ENCODE data around the gene SEMA6C.

SEMA6C gene

GRCh38 chr1:151175041-151175741 is 28.8 kb upstream of the SEMA6C start:
- H3K27me3 Mint-ChIP-seq: no peaks in the 10 kb centered on the region
- H3K9me3 Mint-ChIP-seq: no peaks in the 10 kb centered on the region
- no peak overlapping the region for H3K4me3 Mint-ChIP-seq
- H3K4me1 Mint-ChIP-seq: no peaks in the 10 kb centered on the region
- H3K27ac Mint-ChIP-seq: peak overlapping the region; percentile 30
- CTCF ChIA-PET: interaction anchor here (0.7 to 1.3 kb wide), 4 partner anchors 8 to 75 kb away, joined by 3 to 4 read pairs (median 4); no protein-coding TSS in a partner anchor
- H3K36me3 Mint-ChIP-seq: peaks cover 43% of the 10 kb centered on the region
- DNase-seq: no peak

DNA sequence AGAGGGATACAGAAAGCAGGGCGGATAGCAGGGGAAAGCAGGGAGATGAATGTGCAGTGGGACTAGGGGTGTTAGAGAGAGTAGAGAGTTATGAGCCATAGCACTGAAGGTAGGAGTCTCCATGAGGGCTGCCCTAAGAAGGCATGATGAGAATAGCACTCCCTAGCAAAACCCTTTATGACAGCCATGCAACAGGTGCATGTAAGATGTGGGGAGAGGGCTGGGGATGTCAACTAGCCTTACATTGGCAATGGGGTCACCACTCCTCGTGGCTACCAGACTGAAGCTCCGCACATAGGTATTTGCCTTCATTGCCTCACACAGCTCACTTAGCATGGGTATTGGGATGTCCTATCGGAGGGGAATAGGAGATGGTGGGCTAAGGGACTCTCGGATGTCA is 24.8 kb upstream of the SEMA6C start:
- no peaks in the 10 kb centered on the region for H3K27me3 Mint-ChIP-seq
- H3K4me1 Mint-ChIP-seq: peaks cover 21% of the 10 kb centered on the region
- H3K36me3 Mint-ChIP-seq: peaks cover 39% of the 10 kb centered on the region
- CTCF ChIA-PET: interaction anchor here (0.5 to 1.1 kb wide), 4 partner anchors 14 to 169 kb away, joined by 3 to 7 read pairs (median 3); no protein-coding TSS in a partner anchor
- no peak overlapping the region for H3K4me3 Mint-ChIP-seq
- H3K27ac Mint-ChIP-seq: no peak overlapping the region
- DNase-seq: no peak
- H3K9me3 Mint-ChIP-seq: no peaks in the 10 kb centered on the region

GRCh38 chr1:151167116-151167515 is 20.7 kb upstream of the SEMA6C start:
- H3K27ac Mint-ChIP-seq: peak overlapping the region; percentile 74
- CTCF ChIA-PET: interaction anchor here (1.0 to 1.8 kb wide), 2 partner anchors 9 to 67 kb away, joined by 3 to 4 read pairs; partner anchors contain the start of gene TMOD4
- peak overlapping the region; percentile 86 for H3K4me3 Mint-ChIP-seq
- peaks cover 4% of the 10 kb centered on the region for H3K27me3 Mint-ChIP-seq
- DNase-seq: no peak
- H3K4me1 Mint-ChIP-seq: peaks cover 50% of the 10 kb centered on the region
- no peaks in the 10 kb centered on the region for H3K9me3 Mint-ChIP-seq
- H3K36me3 Mint-ChIP-seq: peaks cover 45% of the 10 kb centered on the region

GRCh38 chr1:151166505-151166956 is 20.1 kb upstream of the SEMA6C start:
- peak overlapping the region; percentile 86 for H3K4me3 Mint-ChIP-seq
- H3K9me3 Mint-ChIP-seq: no peaks in the 10 kb centered on the region
- CTCF ChIA-PET: interaction anchor here (0.8 to 1.8 kb wide), 4 partner anchors 9 to 66 kb away, joined by 3 to 4 read pairs (median 4); partner anchors contain the start of genes TMOD4 and TNFAIP8L2
- peaks cover 50% of the 10 kb centered on the region for H3K36me3 Mint-ChIP-seq
- H3K4me1 Mint-ChIP-seq: peaks cover 56% of the 10 kb centered on the region
- no peak for DNase-seq
- peak overlapping the region; percentile 93 for H3K27ac Mint-ChIP-seq
- H3K27me3 Mint-ChIP-seq: peaks cover 4% of the 10 kb centered on the region

DNA sequence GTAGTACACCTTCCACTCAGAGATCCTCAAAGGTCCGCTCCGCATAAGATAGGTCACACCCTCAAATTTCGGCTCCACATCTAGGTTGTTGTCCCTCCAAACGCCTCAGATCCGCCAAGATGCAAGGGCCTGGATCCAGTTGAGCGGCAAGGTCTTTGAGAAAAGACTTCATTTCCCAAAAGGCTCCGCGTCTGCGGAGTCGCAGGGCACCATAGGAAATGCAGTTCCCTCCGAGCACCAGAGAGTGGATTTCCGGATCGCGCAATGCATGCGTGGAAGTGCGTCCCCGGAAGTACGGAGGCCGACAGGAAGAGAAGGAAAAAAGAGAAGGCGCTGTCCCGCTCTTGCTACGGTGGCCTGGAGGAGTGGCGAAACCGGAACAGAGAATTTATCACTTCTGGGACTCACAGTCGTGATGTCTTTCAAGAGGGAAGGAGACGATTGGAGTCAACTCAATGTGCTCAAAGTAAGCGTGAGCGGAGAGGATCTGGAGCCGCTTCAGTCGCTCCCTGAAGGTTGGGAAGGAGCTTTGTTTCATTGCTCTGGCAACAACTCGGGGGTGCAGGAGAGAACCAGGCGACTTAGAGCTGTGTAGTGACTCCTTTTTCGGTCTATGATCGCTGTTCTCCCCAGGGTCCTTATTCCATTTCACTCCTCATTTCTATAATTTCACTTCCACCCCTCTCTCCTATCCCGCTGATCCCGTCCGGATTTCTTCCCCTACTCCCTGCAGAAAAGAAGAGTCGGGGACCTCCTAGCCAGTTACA is 19.5 kb upstream of the SEMA6C start, which contains the start of the genes LYSMD1 and SCNM1:
LYSMD1 (minus strand) TSS at position 165 of the 767 bp plus-strand sequence. CDS start 644 bp downstream, outside the sequence.
SCNM1 (plus strand) TSS at position 407 of the 767 bp plus-strand sequence; CDS start at position 416, 9 bp downstream.
- CTCF ChIA-PET: interaction anchor here (0.8 to 1.8 kb wide), 5 partner anchors 9 to 141 kb away, joined by 3 to 4 read pairs (median 4); partner anchors contain the start of genes TMOD4 and TNFAIP8L2
- Mint-ChIP-seq H3K36me3 (peaks cover 53% of the 10 kb centered on the region), H3K4me1 (peaks cover 61% of the 10 kb centered on the region), H3K27me3 (peaks cover 4% of the 10 kb centered on the region), H3K9me3 (no peaks in the 10 kb centered on the region), H3K4me3 (peak within 1 kb of the TSS; percentile 86), H3K27ac (peak within 1 kb of the TSS; percentile 93)
- peak; percentile 98 for DNase-seq

GRCh38 chr1:151165281-151165737 is 18.9 kb upstream of the SEMA6C start:
- peaks cover 59% of the 10 kb centered on the region for H3K36me3 Mint-ChIP-seq
- CTCF ChIA-PET: interaction anchor here (0.9 to 1.0 kb wide), 2 partner anchors 66 to 141 kb away, joined by 3 read pairs; no protein-coding TSS in a partner anchor
- H3K9me3 Mint-ChIP-seq: no peaks in the 10 kb centered on the region
- peak overlapping the region; percentile 86 for H3K4me3 Mint-ChIP-seq
- peaks cover 4% of the 10 kb centered on the region for H3K27me3 Mint-ChIP-seq
- DNase-seq: no peak
- H3K27ac Mint-ChIP-seq: peak overlapping the region; percentile 93
- peaks cover 67% of the 10 kb centered on the region for H3K4me1 Mint-ChIP-seq

GRCh38 chr1:151164732-151165280 is 18.4 kb upstream of the SEMA6C start:
- no peak for DNase-seq
- peaks cover 71% of the 10 kb centered on the region for H3K4me1 Mint-ChIP-seq

GRCh38 chr1:151159373-151159772 is 12.9 kb upstream of the SEMA6C start:
- H3K27me3 Mint-ChIP-seq: no peaks in the 10 kb centered on the region
- H3K4me3 Mint-ChIP-seq: peak overlapping the region; percentile 41
- peaks cover 75% of the 10 kb centered on the region for H3K4me1 Mint-ChIP-seq
- no peaks in the 10 kb centered on the region for H3K9me3 Mint-ChIP-seq
- CTCF ChIA-PET: interaction anchor here (1.9 to 8.9 kb wide), 2 partner anchors 59 to 93 kb away, joined by 7 to 160 read pairs; no protein-coding TSS in a partner anchor
- DNase-seq: no peak
- peaks cover 58% of the 10 kb centered on the region for H3K36me3 Mint-ChIP-seq
- peak overlapping the region; percentile 94 for H3K27ac Mint-ChIP-seq

More at GRCh38 chr1:151164732-151165280, 18.4 kb upstream of the SEMA6C start:
- CTCF ChIA-PET: interaction anchor here (0.9 to 1.0 kb wide), 2 partner anchors 65 to 140 kb away, joined by 3 read pairs; no protein-coding TSS in a partner anchor
- Mint-ChIP-seq H3K27me3 (peaks cover 4% of the 10 kb centered on the region), H3K36me3 (peaks cover 63% of the 10 kb centered on the region), H3K4me3 (peak overlapping the region; percentile 86), H3K9me3 (no peaks in the 10 kb centered on the region), H3K27ac (peak overlapping the region; percentile 93)

DNA sequence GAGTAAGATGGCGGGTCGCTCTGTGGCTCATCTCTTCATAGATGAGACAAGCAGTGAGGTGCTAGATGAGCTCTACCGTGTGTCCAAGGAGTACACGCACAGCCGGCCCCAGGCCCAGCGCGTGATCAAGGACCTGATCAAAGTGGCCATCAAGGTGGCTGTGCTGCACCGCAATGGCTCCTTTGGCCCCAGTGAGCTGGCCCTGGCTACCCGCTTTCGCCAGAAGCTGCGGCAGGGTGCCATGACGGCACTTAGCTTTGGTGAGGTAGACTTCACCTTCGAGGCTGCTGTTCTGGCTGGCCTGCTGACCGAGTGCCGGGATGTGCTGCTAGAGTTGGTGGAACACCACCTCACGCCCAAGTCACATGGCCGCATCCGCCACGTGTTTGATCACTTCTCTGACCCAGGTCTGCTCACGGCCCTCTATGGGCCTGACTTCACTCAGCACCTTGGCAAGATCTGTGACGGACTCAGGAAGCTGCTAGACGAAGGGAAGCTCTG is 12.4 kb upstream of the SEMA6C start:
- Mint-ChIP-seq H3K9me3 (no peaks in the 10 kb centered on the region), H3K4me1 (peaks cover 71% of the 10 kb centered on the region), H3K36me3 (peaks cover 53% of the 10 kb centered on the region), H3K4me3 (peak overlapping the region; percentile 97), H3K27ac (peak overlapping the region; percentile 94), H3K27me3 (no peaks in the 10 kb centered on the region)
- CTCF ChIA-PET: interaction anchor here (1.9 to 8.9 kb wide), 2 partner anchors 58 to 94 kb away, joined by 7 to 160 read pairs; no protein-coding TSS in a partner anchor
- DNase-seq: no peak

- DNase-seq: no peak
- peak overlapping the region; percentile 97 for H3K4me3 Mint-ChIP-seq
- H3K4me1 Mint-ChIP-seq: peaks cover 69% of the 10 kb centered on the region
- H3K27ac Mint-ChIP-seq: peak overlapping the region; percentile 94
- CTCF ChIA-PET: interaction anchor here (1.9 to 8.9 kb wide), 2 partner anchors 58 to 94 kb away, joined by 7 to 160 read pairs; no protein-coding TSS in a partner anchor
- H3K36me3 Mint-ChIP-seq: peaks cover 53% of the 10 kb centered on the region
- no peaks in the 10 kb centered on the region for H3K9me3 Mint-ChIP-seq
- no peaks in the 10 kb centered on the region for H3K27me3 Mint-ChIP-seq
These were observed 11.9 kb upstream of the SEMA6C start for GRCh38 chr1:151158326-151158725.

- Mint-ChIP-seq H3K27ac (peak overlapping the region; percentile 94), H3K4me3 (peak overlapping the region; percentile 97), H3K4me1 (peaks cover 62% of the 10 kb centered on the region), H3K27me3 (no peaks in the 10 kb centered on the region), H3K36me3 (peaks cover 48% of the 10 kb centered on the region), H3K9me3 (no peaks in the 10 kb centered on the region)
- CTCF ChIA-PET: interaction anchor here (0.6 to 8.9 kb wide), 23 partner anchors 8 to 184 kb away, joined by 3 to 160 read pairs (median 4); partner anchors contain the start of genes MINDY1 and SCNM1
- DNase-seq: peak; percentile 84
These were observed 10.7 kb upstream of the SEMA6C start for GRCh38 chr1:151157067-151157531.

GRCh38 chr1:151156515-151156819 is 10.0 kb upstream of the SEMA6C start, which contains the start of gene TNFAIP8L2:
Gene TNFAIP8L2, plus strand, starts transcription at chr1:151156649. Its CDS starts 2,049 bp downstream, at chr1:151158698.
- no peaks in the 10 kb centered on the region for H3K9me3 Mint-ChIP-seq
- H3K4me3 Mint-ChIP-seq: peak within 1 kb of the TSS; percentile 97
- CTCF ChIA-PET: interaction anchor here (0.6 to 8.9 kb wide), 22 partner anchors 8 to 183 kb away, joined by 3 to 160 read pairs (median 4); partner anchors contain the start of genes MINDY1 and SCNM1
- H3K27me3 Mint-ChIP-seq: no peaks in the 10 kb centered on the region
- peaks cover 41% of the 10 kb centered on the region for H3K36me3 Mint-ChIP-seq
- peak within 1 kb of the TSS; percentile 94 for H3K27ac Mint-ChIP-seq
- DNase-seq: peak; percentile 90
- H3K4me1 Mint-ChIP-seq: peaks cover 56% of the 10 kb centered on the region

- no peak overlapping the region for H3K27ac Mint-ChIP-seq
- CTCF ChIA-PET: interaction anchor here (1.0 kb wide), 1 partner anchor 48 kb away, joined by 3 read pairs; no protein-coding TSS in a partner anchor
- peak overlapping the region; percentile 90 for H3K4me3 Mint-ChIP-seq
- no peaks in the 10 kb centered on the region for H3K9me3 Mint-ChIP-seq
- no peaks in the 10 kb centered on the region for H3K36me3 Mint-ChIP-seq
- peaks cover 22% of the 10 kb centered on the region for H3K4me1 Mint-ChIP-seq
- DNase-seq: no peak
- H3K27me3 Mint-ChIP-seq: peaks cover 68% of the 10 kb centered on the region
These were observed 1.2 kb upstream of the SEMA6C start for GRCh38 chr1:151147665-151148064.
